Measurements from ENCODE around the gene SPHKAP.
"Not testable (repeated sequence)": the region's sequence is repeated elsewhere in the genome, so short reads cannot be mapped to it uniquely, and the experiment has no call there.

Gene SPHKAP, protein sequence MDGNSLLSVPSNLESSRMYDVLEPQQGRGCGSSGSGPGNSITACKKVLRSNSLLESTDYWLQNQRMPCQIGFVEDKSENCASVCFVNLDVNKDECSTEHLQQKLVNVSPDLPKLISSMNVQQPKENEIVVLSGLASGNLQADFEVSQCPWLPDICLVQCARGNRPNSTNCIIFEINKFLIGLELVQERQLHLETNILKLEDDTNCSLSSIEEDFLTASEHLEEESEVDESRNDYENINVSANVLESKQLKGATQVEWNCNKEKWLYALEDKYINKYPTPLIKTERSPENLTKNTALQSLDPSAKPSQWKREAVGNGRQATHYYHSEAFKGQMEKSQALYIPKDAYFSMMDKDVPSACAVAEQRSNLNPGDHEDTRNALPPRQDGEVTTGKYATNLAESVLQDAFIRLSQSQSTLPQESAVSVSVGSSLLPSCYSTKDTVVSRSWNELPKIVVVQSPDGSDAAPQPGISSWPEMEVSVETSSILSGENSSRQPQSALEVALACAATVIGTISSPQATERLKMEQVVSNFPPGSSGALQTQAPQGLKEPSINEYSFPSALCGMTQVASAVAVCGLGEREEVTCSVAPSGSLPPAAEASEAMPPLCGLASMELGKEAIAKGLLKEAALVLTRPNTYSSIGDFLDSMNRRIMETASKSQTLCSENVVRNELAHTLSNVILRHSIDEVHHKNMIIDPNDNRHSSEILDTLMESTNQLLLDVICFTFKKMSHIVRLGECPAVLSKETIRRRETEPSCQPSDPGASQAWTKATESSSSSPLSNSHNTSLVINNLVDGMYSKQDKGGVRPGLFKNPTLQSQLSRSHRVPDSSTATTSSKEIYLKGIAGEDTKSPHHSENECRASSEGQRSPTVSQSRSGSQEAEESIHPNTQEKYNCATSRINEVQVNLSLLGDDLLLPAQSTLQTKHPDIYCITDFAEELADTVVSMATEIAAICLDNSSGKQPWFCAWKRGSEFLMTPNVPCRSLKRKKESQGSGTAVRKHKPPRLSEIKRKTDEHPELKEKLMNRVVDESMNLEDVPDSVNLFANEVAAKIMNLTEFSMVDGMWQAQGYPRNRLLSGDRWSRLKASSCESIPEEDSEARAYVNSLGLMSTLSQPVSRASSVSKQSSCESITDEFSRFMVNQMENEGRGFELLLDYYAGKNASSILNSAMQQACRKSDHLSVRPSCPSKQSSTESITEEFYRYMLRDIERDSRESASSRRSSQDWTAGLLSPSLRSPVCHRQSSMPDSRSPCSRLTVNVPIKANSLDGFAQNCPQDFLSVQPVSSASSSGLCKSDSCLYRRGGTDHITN (N-terminal part only)

DNA sequence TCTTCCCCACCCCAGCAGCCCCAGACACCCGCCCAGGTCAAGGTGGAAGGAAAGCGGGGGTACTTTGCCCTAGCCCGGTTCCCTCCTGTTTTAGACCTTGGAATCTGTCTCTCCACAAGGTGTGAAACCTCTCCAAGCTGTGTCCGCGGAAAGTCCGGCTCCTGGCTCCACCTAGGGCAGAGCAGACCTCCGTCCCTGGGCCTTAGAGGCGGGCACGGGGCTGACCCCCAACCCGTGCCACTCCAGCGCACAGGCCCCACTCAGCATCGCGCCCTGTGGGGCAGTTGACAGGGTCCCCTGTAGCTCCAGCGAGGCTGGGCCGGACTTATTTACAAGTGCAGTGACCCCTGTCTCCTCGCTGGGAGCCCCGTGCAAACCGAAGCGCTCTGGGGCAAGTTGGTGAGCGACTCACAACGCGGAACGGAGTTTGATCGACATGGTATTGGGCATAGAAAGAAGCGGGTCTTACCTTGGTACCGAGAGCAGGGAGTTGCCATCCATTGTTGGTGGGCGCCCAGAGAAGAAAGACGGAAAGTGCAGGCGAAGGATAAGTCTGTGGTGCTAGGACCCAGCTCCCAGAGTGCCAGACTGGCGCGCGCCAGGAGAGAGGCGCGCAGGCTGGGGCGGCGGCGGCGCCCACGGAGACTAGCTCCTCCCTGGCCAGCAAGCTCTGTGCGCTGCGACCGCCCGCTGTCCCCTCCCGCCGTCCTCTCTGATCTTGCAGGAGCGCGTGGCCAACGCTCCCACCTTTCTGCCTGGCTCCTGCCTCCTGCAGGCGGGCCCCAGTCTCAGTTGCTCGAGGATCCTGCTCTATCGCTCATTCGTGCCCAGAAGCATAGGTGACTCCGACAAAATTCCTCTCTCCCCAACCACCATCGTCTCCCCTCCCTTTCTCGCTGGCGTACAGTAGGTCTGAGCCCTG lies at the start of gene SPHKAP:
Gene SPHKAP (minus strand): TSS at position 590 of the 922 bp plus-strand sequence. CDS start 89 bp downstream, at position 501.
- no peak for DNase-seq

DNA sequence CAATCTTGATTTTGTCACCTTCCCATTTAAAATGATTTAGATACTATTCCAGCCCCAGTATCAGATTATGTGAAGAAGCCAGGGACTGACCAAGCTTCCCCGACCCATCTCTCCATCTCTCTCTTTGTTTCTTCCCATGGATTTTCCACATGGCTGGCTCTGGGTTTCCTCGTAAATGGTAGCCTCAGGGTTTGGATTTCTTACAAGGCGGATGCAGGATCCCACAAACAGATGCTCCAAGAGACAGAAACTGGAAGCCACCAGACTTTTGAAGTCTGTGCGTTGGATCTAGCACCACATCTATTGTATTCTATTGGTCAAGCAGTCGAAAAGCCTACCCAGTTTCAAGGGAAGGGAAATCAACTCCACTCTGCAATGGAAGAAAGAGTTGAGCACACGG lies 46.0 kb upstream of the SPHKAP start:
- DNase-seq: no peak

DNA sequence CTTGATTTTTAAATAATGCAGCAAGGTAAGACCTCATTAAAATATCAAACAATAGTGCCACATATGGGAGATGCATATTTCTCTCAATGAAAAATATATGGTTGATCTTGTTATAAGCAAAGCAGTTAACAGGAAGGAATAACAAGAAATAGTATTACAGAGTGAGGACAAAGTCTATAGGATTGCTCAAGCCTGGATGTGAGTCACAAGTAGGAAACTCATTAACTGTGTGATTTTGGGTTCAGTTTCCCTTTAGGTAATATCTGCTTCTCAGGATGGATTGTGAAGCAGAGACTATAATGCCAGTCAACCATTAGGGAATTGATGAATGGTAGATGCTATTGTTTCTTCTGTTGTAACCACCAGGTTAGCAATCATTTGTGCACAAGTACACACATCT lies 42.9 kb upstream of the SPHKAP start:
- DNase-seq: no peak

DNA sequence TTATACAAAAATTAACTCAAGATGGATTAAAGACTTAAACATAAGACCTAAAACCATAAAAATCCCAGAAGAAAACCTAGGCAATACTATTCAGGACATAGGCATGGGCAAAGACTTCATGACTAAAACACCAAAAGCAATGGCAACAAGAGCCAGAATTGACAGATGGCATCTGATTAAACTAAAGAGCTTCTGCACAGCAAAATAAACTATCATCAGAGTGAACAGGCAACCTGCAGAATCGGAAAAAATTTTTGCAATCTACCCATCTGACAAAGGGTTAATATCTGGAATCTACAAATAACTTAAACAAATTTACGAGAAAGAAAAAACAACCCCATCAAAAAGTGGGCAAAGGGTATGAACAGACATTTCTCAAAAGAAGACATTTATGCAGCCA lies 37.1 kb upstream of the SPHKAP start:
- not testable (repeated sequence) for DNase-seq

DNA sequence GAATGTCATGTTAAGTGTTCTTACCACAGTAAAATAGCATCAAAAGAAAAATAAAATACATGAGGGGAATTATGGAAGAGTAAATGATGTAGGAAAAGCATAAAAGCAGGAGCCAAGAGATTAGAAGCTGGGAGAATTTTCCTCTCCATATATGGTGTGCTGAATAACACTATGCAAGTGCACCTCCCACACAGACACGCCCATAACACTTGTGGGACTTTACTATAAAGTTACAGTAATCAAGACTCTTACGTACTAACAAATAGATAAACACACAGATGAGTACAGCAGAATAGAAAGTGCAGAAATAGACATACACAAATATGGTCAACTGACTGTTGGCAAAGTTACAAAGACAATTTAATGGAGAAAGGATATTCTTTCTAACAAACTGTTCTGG lies 16.0 kb upstream of the SPHKAP start:
- no peak for DNase-seq

DNA sequence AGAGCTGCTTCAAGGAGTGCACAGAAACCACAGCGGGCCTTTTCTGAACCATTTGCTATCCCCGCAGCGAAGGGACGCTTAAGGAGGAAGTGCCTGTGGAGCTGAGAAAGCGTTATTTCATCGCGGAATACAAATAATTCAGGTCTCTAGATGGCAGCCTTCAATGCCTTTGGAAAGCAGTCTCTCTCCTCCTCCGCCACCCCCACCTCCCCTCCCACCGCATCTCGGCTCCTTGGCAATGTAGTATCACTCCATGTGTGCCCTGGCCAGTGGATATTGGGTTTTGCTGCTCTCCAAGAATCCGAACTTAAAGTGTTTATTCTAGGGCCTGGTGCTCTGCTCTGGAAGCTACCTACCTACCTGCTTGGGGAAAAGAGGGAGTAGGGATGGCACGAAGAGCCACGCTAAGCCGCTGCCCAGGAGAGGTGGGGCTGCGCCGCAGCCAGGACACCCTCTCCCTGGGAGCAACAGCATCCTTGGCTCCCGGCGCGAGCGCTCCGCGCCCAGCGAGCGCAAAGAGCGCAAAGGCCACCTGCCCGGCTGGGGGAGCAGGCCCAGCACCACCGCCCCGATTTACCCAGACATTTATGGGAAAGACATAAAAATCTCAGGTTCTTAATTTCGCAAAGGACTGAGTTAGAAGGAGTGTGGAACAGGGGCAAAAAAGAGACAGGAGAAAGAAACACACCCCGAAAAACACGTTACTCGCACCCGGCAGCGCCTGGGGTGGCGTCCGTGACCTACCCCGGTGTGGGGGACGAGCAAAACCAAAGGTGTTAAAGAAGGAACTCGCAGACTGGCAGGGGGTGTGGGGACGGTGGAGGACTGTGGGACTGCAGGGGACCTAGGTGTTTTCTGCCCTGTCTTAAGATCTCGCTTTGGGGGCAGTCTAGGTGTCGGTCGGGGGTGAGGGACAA lies 1.0 kb downstream of the SPHKAP start:
- DNase-seq: no peak

DNA sequence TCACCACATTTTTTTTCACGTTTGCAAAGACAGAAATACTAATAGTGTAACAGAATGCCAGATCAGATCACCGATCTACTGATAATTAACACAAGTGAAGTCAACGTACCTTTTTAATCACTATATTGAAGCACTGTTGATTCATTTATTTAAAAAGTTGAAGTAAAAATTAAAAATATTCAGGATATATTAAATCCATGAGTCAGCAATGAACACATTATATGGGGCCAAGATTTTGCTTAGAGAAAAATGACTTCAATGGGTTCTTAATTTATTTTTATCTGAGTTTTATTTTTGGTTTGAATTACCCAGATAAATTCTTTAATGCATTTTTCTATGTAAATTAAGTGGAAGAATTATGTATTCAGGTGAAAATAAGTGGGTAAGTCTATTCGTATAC lies 14.2 kb downstream of the SPHKAP start:
- DNase-seq: no peak

DNA sequence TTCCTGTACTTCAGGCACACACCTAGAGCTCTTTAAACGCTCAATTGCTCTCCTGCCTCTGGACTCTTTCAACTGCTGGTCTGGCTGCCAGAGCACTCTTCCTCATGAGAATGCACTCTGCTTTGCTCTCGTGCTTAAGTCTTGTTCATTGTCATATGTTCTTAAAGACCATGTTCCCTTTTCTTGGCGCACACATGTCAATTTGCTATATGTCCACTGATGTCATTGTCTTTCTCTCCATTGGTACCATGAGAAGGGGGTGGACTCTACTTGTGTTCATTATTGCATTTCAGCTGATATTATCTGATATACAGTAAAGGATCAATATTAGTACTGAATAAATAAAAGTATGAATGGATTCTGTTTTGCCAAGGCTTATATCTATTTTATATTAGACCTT lies 16.8 kb downstream of the SPHKAP start:
- DNase-seq: no peak

DNA sequence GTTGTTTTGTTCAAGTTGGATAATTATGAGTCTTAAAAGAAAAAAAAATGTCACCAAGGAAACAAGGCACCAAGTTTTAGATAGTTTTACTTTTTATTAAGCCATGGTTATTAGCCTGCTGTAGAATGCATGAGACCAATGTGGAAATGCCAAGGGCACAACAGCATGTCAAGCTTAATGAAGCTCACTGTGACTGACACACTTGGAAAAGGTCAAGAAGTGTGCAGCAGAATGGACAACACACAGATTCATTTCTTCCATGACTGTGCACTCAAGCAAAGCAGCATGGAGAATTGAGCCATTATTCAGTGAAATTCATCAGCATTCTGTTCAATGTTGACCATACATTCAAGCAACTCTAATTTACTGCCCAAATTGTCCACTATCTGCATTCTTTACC lies 23.6 kb downstream of the SPHKAP start:
- DNase-seq: no peak

DNA sequence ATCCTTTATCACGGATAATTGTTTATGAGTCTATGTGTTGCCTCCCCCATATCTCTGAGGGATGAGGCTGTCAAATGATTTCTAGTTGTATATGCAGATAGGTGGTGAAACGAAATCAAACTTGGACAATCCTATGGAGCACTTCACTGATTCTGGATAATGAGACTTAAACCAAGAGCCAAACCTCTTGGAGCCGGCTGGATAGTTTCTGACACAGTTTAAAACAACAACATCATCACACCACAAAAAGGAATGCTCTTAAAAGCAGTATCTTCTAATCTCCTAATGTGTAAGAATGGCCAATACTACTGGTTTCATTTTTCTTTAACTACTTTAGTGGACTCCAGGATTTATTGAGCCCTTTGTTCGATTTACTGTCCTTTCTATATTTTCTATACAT lies 36.5 kb downstream of the SPHKAP start:
- no peak for DNase-seq

DNA sequence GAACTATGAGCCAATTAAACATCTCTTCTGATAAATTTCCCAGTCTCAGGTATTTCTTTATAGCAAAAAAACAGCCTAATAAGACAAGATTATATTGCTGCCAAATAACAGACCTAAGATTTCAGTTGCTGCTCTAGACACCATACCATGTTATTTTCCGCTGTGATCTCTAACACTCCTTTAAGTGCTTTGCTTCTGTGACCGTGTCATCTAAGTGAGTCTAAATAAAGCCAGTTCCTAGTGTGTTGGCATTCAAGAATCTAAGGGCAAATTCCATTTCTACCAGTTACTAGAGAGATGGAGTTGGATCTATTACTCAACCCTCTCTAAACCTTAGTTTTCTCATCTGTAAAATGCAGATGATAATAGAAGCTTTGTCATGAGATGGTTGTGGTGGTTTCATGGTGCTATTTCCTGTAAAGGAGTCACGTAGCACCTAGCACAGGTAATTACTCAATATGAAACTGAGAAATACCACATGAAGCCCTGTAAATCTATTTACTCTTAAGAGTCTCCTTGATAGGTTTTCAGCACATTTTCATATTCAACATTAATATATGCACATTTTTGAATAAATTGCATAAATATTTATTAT lies 40.5 kb downstream of the SPHKAP start:
- no peak for DNase-seq

DNA sequence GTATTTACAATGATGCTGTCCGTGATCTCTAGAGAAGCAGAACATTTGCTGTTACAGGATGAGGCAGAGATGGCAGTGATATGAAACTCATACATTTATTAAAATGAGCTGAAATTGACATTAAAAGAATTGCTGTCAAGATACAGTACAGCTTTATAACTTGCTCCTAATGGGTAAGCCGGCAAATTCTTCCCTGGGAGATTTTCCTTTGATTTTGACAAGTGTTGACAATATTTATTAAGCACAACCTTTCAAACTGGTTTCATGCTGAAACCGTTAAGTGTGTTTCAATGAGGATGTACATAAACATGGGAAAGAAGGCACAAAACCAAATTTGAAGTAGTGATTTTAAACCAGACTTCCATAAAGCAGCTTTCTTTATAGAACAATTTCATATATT lies 45.5 kb downstream of the SPHKAP start:
- no peak for DNase-seq

DNA sequence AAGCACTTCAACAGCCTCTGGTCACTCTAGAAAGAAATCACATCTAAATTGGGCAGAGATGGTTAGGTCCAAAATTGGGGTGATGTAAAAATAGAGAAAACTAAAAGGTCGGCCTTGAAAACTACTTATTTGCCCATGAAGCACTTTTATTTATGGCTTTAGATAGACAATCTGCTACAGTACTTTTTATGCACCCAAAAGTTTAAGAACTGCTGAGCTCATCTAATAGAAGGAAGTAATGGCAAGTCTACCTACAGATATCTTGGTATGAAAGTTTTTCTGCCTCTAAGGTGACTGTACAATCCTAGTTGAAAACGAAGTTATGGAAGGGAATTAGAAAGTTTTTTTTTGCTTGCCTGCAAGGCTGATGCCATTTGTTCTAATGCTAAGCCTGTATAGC lies 46.2 kb downstream of the SPHKAP start:
- DNase-seq: no peak

DNA sequence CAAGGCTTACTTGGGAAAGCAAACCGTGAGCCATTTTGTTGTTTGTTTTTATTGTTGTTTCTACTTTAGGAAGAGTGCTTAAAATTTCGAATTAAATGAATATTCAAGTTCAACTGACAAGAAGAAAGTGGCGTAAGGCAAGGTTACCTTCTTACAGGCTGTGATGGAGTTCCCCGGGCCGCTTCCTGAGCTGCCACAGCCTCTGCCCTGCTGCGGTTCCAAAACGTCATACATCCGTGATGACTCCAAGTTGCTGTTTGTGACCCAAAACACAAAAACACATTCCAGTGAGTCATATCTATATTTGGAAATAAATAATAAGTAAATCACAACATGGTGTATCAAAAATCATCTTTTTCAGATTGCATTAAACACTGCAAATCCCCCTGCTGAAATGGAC lies 49.7 kb downstream of the SPHKAP start:
- DNase-seq: no peak

DNA sequence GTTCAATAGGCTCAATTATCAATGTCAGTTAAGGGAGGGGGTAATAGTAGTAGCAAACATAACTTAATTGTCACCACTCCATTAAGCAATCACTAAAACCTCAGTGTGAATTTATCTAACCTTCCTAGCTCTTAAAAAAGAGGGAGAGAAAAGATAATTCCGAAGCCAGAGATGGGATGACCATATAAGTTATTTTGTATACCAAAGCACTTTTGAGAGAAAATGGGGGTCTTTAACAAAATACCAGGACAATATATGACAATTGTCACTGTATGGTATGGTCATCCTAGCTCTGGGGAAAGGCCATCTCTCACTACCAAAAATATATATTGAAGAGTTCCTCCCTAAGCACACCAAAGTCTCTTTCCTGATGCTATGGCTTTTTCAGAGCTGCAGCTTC lies 55.1 kb downstream of the SPHKAP start:
- no peak for DNase-seq

DNA sequence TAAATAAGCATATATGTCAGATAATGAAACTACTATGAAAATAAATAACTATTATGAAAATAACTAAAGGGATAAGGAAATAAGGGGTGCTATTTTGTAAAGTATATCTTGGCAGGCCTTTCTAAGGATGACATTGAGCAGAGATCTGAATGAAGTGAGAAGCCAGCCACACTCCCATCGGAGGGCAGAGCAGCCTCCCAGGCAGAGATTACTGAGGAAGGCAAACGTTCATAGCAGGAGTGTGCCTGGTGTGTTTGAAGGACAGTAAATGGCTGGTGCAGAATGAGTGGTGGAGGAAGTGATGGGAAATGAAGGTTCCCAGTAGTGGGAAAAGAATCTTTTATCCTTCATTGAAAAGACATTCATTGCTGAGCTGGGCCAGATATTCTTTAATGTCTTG lies 62.5 kb downstream of the SPHKAP start:
- DNase-seq: no peak

DNA sequence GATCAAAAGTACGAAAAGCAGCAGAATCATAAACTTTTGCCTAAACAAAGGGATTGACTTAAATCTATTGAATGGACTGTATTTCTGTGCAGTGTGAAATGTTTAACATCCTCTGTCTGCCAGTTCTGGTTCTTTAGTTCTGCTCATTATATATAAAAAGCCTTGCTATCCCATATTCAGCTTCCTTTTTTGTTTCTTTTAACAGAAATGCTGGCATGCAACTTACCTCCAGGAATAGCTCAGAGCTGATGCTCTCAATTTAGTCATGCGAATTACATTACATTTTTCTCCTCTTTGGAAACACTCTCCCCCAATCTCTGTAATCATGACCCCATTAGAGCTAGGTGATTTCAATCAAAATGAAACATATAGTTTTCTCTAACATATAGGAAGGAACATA lies 73.6 kb downstream of the SPHKAP start:
- DNase-seq: no peak

DNA sequence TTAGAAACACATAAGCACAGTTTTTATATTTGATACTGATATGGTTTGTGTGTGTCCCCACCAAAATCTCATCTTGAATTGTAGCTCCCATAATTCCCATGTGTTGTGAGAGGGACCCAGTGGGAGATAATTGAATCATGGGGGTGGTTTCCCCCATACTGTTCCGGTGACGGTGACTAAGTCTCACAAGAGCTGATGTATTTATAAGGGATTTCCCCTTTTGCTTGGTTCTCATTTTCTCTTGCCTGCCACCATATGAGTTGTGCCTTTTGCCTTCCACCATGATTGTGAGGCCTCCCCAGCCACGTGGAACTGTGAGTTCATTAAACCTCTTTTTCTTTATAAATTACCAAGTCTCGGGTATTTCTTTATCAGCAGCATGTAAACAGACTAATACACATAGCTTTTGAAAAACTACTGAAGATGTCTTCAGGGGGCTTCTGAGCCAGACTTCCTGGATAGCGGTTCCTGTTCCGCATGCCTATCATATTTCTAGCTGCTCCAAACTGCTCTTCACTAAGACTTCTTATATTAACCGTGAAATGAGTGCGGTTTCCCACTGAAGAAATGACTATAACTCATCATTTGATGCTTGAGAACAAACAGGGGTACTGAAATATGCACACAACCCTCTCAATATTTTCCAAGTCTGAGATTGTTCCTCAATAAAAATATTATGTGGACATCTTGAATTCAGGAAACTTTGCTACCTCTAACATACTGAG lies 75.8 kb downstream of the SPHKAP start:
- no peak for DNase-seq

DNA sequence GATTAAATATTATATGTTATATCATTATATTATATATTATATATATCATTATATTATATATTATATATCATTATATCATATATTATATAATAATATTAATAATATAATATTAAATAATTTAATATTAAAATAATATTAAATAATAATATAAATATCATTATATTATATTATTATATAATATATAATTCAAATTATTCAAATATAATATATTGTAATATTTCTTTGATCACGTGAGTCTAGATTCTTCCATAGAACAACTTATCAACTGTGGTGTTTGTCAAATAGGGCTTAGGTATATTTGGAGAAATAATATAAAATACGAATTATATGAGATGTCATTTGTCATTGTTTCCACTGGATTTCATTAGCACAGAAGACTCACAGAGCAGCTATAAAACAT lies 77.3 kb downstream of the SPHKAP start:
- no peak for DNase-seq

DNA sequence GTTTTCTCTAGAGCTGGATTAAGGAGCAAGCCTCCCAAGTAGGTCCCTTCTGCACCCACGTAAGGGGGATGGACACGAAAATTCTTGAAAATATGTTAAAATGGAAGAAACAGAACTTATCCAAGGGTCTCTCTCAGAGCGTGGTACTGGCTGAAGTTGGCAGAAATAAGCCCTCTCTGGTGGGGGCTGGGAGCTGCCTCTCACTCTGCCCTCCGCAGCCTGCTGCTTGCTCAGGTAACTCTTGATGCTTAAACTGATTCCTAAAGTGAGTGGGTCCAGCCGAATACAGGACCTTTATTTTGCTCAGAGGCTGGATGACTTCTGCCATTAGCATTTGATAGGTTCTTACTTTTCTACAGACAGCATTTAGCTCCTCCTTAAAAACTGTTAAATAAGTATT lies 78.1 kb downstream of the SPHKAP start:
- no peak for DNase-seq
